T-helper 17 cell (primary cell): ENCODE data around the gene CACNA2D4. TPM values are rescaled to one million over a fixed set of nuclear protein-coding genes. Genes with fewer than 3 reads are reported as not detected.

Experiments
- ATAC-seq: fragments of 150-1000 bp; cut with Tn5 transposase; 2 replicates; pipeline ENCODE4 v1.10.0; 2021; ENCODE audit warnings: mild to moderate bottlenecking, moderate library complexity
- DNase-seq, 3 donors: peaks; one replicate each; pipeline versions ENCODE4 v3.0.0 to v3.0.0-alpha.2; 2020 to 2021
- H3K9me3 ChIP-seq: one replicate; pipeline ENCODE4 v1.7.0; 2013; ENCODE audit warnings: low read length, mild to moderate bottlenecking; ENCODE audit not compliant: control insufficient read depth, poor library complexity, severe bottlenecking
- H3K27ac Mint-ChIP-seq: one replicate; pipeline ENCODE4 v1.8.0; 2022; ENCODE audit warnings: mild to moderate bottlenecking, moderate library complexity, mixed read lengths
- H3K27me3 Mint-ChIP-seq: one replicate; pipeline ENCODE4 v1.8.0; 2022; ENCODE audit warnings: mixed read lengths
- H3K36me3 Mint-ChIP-seq: one replicate; pipeline ENCODE4 v1.8.0; 2022; ENCODE audit warnings: low read depth, mixed read lengths
- H3K4me1 Mint-ChIP-seq: one replicate; pipeline ENCODE4 v1.8.0; 2022; ENCODE audit warnings: mild to moderate bottlenecking, mixed read lengths
- H3K4me3 Mint-ChIP-seq: one replicate; pipeline ENCODE4 v1.8.0; 2022; ENCODE audit warnings: mild to moderate bottlenecking, moderate library complexity, mixed read lengths
- total RNA-seq, 4 donors: library from RNA in 2 of 4; stranded (reverse) in 2 of 4; gene quantifications; one replicate each; pipeline ENCODE4 v1.2.3 and lab custom pipeline; 2022 to 2026

CACNA2D4 gene
- total RNA-seq, 2 donors from 2014 or later = 18.1 to 25.2 TPM

- H3K36me3 Mint-ChIP-seq = no peaks in the 10 kb centered on the region
- peaks cover 32% of the 10 kb centered on the region for H3K27me3 Mint-ChIP-seq
- H3K4me3 Mint-ChIP-seq = no peak overlapping the region
- H3K4me1 Mint-ChIP-seq = peaks cover 7% of the 10 kb centered on the region
- no peaks in the 10 kb centered on the region for H3K9me3 ChIP-seq
- ATAC-seq = no peak
- no peak overlapping the region for H3K27ac Mint-ChIP-seq
- no peak for DNase-seq
These were observed 73.6 kb downstream of the CACNA2D4 start for GRCh38 chr12:1844661-1845409.

- DNase-seq (no peak), ATAC-seq (no peak)
- H3K4me3 Mint-ChIP-seq = no peak overlapping the region
- peaks cover 7% of the 10 kb centered on the region for H3K4me1 Mint-ChIP-seq
- peaks cover 32% of the 10 kb centered on the region for H3K27me3 Mint-ChIP-seq
- no peaks in the 10 kb centered on the region for H3K36me3 Mint-ChIP-seq
- H3K27ac Mint-ChIP-seq = no peak overlapping the region
- no peaks in the 10 kb centered on the region for H3K9me3 ChIP-seq
These were observed 74.2 kb downstream of the CACNA2D4 start for GRCh38 chr12:1844223-1844622.

- ATAC-seq = no peak
- Mint-ChIP-seq H3K36me3 (no peaks in the 10 kb centered on the region), H3K27ac (no peak overlapping the region), H3K4me3 (no peak overlapping the region), H3K4me1 (peaks cover 9% of the 10 kb centered on the region), H3K27me3 (peaks cover 32% of the 10 kb centered on the region)
- H3K9me3 ChIP-seq = no peaks in the 10 kb centered on the region
- DNase-seq = no peak
These were observed 74.8 kb downstream of the CACNA2D4 start for GRCh38 chr12:1843641-1844005.

- Mint-ChIP-seq H3K36me3 (no peaks in the 10 kb centered on the region), H3K4me1 (peaks cover 8% of the 10 kb centered on the region), H3K27ac (no peak overlapping the region), H3K4me3 (no peak overlapping the region), H3K27me3 (peaks cover 32% of the 10 kb centered on the region)
- H3K9me3 ChIP-seq = no peaks in the 10 kb centered on the region
- ATAC-seq (no peak), DNase-seq (no peak)
These were observed 75.4 kb downstream of the CACNA2D4 start for GRCh38 chr12:1842905-1843640.

- H3K27ac Mint-ChIP-seq = no peak overlapping the region
- no peak for DNase-seq
- no peaks in the 10 kb centered on the region for H3K9me3 ChIP-seq
- no peak for ATAC-seq
- no peaks in the 10 kb centered on the region for H3K36me3 Mint-ChIP-seq
- peaks cover 32% of the 10 kb centered on the region for H3K27me3 Mint-ChIP-seq
- peaks cover 6% of the 10 kb centered on the region for H3K4me1 Mint-ChIP-seq
- no peak overlapping the region for H3K4me3 Mint-ChIP-seq
These were observed 76.1 kb downstream of the CACNA2D4 start for GRCh38 chr12:1842183-1842904.

- peaks cover 32% of the 10 kb centered on the region for H3K27me3 Mint-ChIP-seq
- H3K27ac Mint-ChIP-seq = no peak overlapping the region
These were observed 76.8 kb downstream of the CACNA2D4 start for GRCh38 chr12:1841586-1842182.

GRCh38 chr12:1840981-1841425, 77.4 kb downstream of the CACNA2D4 start:
- no peak for DNase-seq
- H3K27me3 Mint-ChIP-seq = peaks cover 26% of the 10 kb centered on the region
- H3K4me3 Mint-ChIP-seq = no peak overlapping the region
- H3K27ac Mint-ChIP-seq = no peak overlapping the region
- no peaks in the 10 kb centered on the region for H3K36me3 Mint-ChIP-seq
- ATAC-seq = no peak
- H3K9me3 ChIP-seq = no peaks in the 10 kb centered on the region
- peaks cover 6% of the 10 kb centered on the region for H3K4me1 Mint-ChIP-seq

More at GRCh38 chr12:1841586-1842182, 76.8 kb downstream of the CACNA2D4 start:
- DNase-seq (no peak), ATAC-seq (no peak)
- Mint-ChIP-seq H3K4me1 (peaks cover 6% of the 10 kb centered on the region), H3K4me3 (no peak overlapping the region), H3K36me3 (no peaks in the 10 kb centered on the region)
- no peaks in the 10 kb centered on the region for H3K9me3 ChIP-seq

- Mint-ChIP-seq H3K36me3 (no peaks in the 10 kb centered on the region), H3K27ac (no peak overlapping the region), H3K4me1 (peaks cover 7% of the 10 kb centered on the region), H3K27me3 (peaks cover 24% of the 10 kb centered on the region), H3K4me3 (no peak overlapping the region)
- DNase-seq (no peak), ATAC-seq (no peak)
- no peaks in the 10 kb centered on the region for H3K9me3 ChIP-seq
These were observed 78.2 kb downstream of the CACNA2D4 start for GRCh38 chr12:1839956-1840951.

GRCh38 chr12:1839464-1839863, 79.0 kb downstream of the CACNA2D4 start:
- peaks cover 11% of the 10 kb centered on the region for H3K4me1 Mint-ChIP-seq
- ATAC-seq = no peak

GRCh38 chr12:1838994-1839365, 79.5 kb downstream of the CACNA2D4 start:
- Mint-ChIP-seq H3K4me3 (no peak overlapping the region), H3K36me3 (no peaks in the 10 kb centered on the region), H3K4me1 (peaks cover 11% of the 10 kb centered on the region), H3K27me3 (peaks cover 23% of the 10 kb centered on the region), H3K27ac (no peak overlapping the region)
- no peak for ATAC-seq
- DNase-seq = no peak
- H3K9me3 ChIP-seq = no peaks in the 10 kb centered on the region

More at GRCh38 chr12:1839464-1839863, 79.0 kb downstream of the CACNA2D4 start:
- DNase-seq = no peak
- peaks cover 26% of the 10 kb centered on the region for H3K27me3 Mint-ChIP-seq
- H3K27ac Mint-ChIP-seq = no peak overlapping the region
- H3K36me3 Mint-ChIP-seq = no peaks in the 10 kb centered on the region
- no peaks in the 10 kb centered on the region for H3K9me3 ChIP-seq
- H3K4me3 Mint-ChIP-seq = no peak overlapping the region

GRCh38 chr12:1838205-1838993, 80.1 kb downstream of the CACNA2D4 start:
- no peak for ATAC-seq

More at GRCh38 chr12:1838205-1838993, 80.1 kb downstream of the CACNA2D4 start:
- H3K4me3 Mint-ChIP-seq = no peak overlapping the region
- no peak overlapping the region for H3K27ac Mint-ChIP-seq
- no peaks in the 10 kb centered on the region for H3K36me3 Mint-ChIP-seq
- peaks cover 25% of the 10 kb centered on the region for H3K27me3 Mint-ChIP-seq
- peaks cover 11% of the 10 kb centered on the region for H3K4me1 Mint-ChIP-seq
- no peak for DNase-seq
- no peaks in the 10 kb centered on the region for H3K9me3 ChIP-seq
